Progenitor cell of endocrine pancreas (in vitro differentiated cells): ENCODE measurements around the gene NNMT. TPM values are rescaled to one million over a fixed set of nuclear protein-coding genes. Genes with fewer than 3 reads are reported as not detected.
A peak's percentile ranks its signal among the peaks of the same experiment; 100 is the strongest.

Source experiments
- DNase-seq: peaks from one replicate; pipeline ENCODE4 v3.0.0; 2021; ENCODE audit warnings: low spot score; ENCODE audit not compliant: unreplicated experiment
- H3K27ac Mint-ChIP-seq: 2 replicates; pipeline ENCODE4 v1.8.0; 2021; ENCODE audit warnings: mild to moderate bottlenecking, moderate library complexity, mixed read lengths
- H3K27me3 Mint-ChIP-seq: 2 replicates; pipeline ENCODE4 v1.8.0; 2021; ENCODE audit warnings: mixed read lengths
- H3K36me3 Mint-ChIP-seq: 2 replicates; pipeline ENCODE4 v1.8.0; 2022; ENCODE audit warnings: mixed read lengths; ENCODE audit not compliant: insufficient read depth
- H3K4me1 Mint-ChIP-seq: 2 replicates; pipeline ENCODE4 v1.8.0; 2021; ENCODE audit warnings: low read depth, mixed read lengths
- H3K4me3 Mint-ChIP-seq: 2 replicates; pipeline ENCODE4 v1.8.0; 2021; ENCODE audit warnings: low read depth, mild to moderate bottlenecking, moderate library complexity, mixed read lengths
- H3K9me3 Mint-ChIP-seq: 2 replicates; pipeline ENCODE4 v1.8.0; 2021; ENCODE audit warnings: low read depth, mixed read lengths
- CTCF ChIP-seq: fragments of 200-600 bp; sonication (generic); IDR thresholded peaks from one replicate; pipeline ENCODE4 v1.5.0; 2021; ENCODE audit warnings: antibody characterized with exemption, mild to moderate bottlenecking; ENCODE audit not compliant: unreplicated experiment
- total RNA-seq: library from RNA; stranded (reverse); gene quantifications from 2 replicates; pipeline ENCODE4 v1.2.1, GENCODE V29; 2021

The NNMT gene
- total RNA-seq, 1 donor from 2014 or later = 2.4 TPM

- no peak for DNase-seq
- Mint-ChIP-seq H3K27ac (no peak overlapping the region), H3K36me3 (no peaks in the 10 kb centered on the region), H3K4me3 (no peak overlapping the region), H3K9me3 (no peaks in the 10 kb centered on the region), H3K4me1 (no peaks in the 10 kb centered on the region), H3K27me3 (peaks cover 3% of the 10 kb centered on the region)
- TF ChIP-seq CTCF = no peak
Measured at GRCh38 chr11:114346709-114347141, 50.5 kb downstream of the NNMT start.

- Mint-ChIP-seq H3K27ac (no peak overlapping the region), H3K9me3 (no peaks in the 10 kb centered on the region), H3K4me1 (no peaks in the 10 kb centered on the region), H3K36me3 (no peaks in the 10 kb centered on the region), H3K27me3 (peaks cover 3% of the 10 kb centered on the region), H3K4me3 (no peak overlapping the region)
- no peak for DNase-seq
- peak; percentile 62 for TF ChIP-seq CTCF
Measured at GRCh38 chr11:114348200-114349191, 52.3 kb downstream of the NNMT start.

DNA sequence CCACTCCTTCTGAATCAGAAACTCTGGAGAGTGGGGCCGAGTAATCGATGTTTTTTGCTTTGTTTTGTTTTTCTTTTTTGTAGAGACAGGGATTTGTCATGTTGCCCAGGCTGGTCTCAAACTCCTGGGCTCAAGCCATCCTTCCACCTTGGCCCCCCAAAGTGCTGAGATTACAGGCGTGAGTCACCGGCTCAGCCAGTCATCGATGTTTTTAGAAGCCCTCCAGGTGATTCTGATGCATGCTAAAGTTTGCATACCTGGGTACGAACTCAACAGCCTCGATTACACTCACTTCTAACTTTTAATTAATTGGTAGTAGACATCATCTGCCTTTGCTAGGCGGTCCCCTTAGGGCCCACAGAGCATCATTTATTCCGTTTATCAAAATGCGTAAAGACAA is 53.8 kb downstream of the NNMT start:
- Mint-ChIP-seq H3K9me3 (no peaks in the 10 kb centered on the region), H3K27ac (no peak overlapping the region)
- DNase-seq = no peak

GRCh38 chr11:114353443-114353842 is 57.2 kb downstream of the NNMT start:
- no peaks in the 10 kb centered on the region for H3K9me3 Mint-ChIP-seq
- H3K4me3 Mint-ChIP-seq = no peak overlapping the region
- H3K4me1 Mint-ChIP-seq = no peaks in the 10 kb centered on the region
- H3K36me3 Mint-ChIP-seq = no peaks in the 10 kb centered on the region
- no peaks in the 10 kb centered on the region for H3K27me3 Mint-ChIP-seq
- DNase-seq = no peak
- no peak overlapping the region for H3K27ac Mint-ChIP-seq
- no peak for TF ChIP-seq CTCF

More for the DNA sequence above, 53.8 kb downstream of the NNMT start:
- no peaks in the 10 kb centered on the region for H3K4me1 Mint-ChIP-seq
- peaks cover under 1% of the 10 kb centered on the region for H3K27me3 Mint-ChIP-seq
- no peaks in the 10 kb centered on the region for H3K36me3 Mint-ChIP-seq
- no peak for TF ChIP-seq CTCF
- no peak overlapping the region for H3K4me3 Mint-ChIP-seq

DNA sequence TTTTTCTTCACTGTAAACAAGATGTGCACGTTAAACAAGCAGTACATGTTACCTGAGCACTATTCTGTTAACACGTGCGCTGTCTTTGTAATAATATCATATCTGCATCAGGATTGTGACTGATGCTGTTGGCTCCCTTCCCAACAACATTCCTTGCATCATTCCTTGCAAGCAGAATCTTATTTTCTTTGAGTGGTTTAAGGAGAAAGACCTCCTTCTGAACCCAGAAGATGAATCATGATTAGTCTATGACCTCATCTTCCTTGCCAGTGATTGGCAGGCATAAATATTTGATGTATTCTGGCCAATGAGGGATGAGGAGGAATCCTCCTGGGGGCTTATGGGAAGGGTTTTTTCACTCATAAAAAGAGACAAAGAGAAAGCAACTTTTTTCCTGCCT is 57.9 kb downstream of the NNMT start:
- no peak for TF ChIP-seq CTCF
- DNase-seq = no peak
- Mint-ChIP-seq H3K27me3 (no peaks in the 10 kb centered on the region), H3K4me1 (no peaks in the 10 kb centered on the region), H3K36me3 (no peaks in the 10 kb centered on the region), H3K9me3 (no peaks in the 10 kb centered on the region), H3K4me3 (no peak overlapping the region), H3K27ac (no peak overlapping the region)
